ENCODE measurements around the gene MAU2.

DNA sequence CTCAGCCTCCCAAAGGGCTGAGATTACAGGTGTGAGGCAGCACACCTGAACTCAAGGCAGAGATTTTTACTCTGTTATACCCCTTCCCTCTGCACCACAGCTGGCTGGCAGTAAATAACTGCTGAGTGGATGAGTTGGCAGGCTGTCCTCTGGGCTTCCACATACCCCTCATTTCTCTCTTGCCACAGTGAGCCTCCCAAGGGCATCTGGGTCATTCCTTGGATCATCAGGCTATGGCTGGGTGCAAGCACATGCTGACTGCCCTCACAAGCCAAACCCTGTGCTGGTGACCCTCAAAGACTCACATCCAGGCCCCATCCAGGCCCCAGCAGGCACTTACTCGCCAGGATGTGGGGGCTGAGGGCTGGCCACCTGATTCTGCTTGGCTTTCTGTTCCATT lies 4.5 kb upstream of the MAU2 start:
- TF ChIP-seq, protein P1, sequence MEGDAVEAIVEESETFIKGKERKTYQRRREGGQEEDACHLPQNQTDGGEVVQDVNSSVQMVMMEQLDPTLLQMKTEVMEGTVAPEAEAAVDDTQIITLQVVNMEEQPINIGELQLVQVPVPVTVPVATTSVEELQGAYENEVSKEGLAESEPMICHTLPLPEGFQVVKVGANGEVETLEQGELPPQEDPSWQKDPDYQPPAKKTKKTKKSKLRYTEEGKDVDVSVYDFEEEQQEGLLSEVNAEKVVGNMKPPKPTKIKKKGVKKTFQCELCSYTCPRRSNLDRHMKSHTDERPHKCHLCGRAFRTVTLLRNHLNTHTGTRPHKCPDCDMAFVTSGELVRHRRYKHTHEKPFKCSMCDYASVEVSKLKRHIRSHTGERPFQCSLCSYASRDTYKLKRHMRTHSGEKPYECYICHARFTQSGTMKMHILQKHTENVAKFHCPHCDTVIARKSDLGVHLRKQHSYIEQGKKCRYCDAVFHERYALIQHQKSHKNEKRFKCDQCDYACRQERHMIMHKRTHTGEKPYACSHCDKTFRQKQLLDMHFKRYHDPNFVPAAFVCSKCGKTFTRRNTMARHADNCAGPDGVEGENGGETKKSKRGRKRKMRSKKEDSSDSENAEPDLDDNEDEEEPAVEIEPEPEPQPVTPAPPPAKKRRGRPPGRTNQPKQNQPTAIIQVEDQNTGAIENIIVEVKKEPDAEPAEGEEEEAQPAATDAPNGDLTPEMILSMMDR (conservative IDR thresholded peaks at IDR 0.05; ENCODE audit: low read depth in 2 of 2): no peak
- TF ChIP-seq CREB1 (CRISPR knock-in tag; IDR thresholded peaks at IDR 0.05; ENCODE audit: low read depth) (no peak), EZH2 (IDR thresholded peaks at IDR 0.05; ENCODE audit: low read depth, unreplicated experiment) (no peak), POLR2AphosphoS5 (IDR thresholded peaks at IDR 0.05; ENCODE audit: low read depth) (no peak), ZNF331 (CRISPR knock-in tag; IDR thresholded peaks at IDR 0.05; ENCODE audit: low read depth) (no peak), NANOG (IDR thresholded peaks at IDR 0.05; ENCODE audit: borderline replicate concordance) (no peak), EZH2phosphoT487 (IDR thresholded peaks at IDR 0.05; ENCODE audit: unreplicated experiment) (no peak), JUNB (IDR thresholded peaks at IDR 0.05; ENCODE audit: unreplicated experiment) (no peak), ZNF114 (CRISPR knock-in tag; IDR thresholded peaks at IDR 0.05) (no peak)
- TF ChIP-seq, protein P2, sequence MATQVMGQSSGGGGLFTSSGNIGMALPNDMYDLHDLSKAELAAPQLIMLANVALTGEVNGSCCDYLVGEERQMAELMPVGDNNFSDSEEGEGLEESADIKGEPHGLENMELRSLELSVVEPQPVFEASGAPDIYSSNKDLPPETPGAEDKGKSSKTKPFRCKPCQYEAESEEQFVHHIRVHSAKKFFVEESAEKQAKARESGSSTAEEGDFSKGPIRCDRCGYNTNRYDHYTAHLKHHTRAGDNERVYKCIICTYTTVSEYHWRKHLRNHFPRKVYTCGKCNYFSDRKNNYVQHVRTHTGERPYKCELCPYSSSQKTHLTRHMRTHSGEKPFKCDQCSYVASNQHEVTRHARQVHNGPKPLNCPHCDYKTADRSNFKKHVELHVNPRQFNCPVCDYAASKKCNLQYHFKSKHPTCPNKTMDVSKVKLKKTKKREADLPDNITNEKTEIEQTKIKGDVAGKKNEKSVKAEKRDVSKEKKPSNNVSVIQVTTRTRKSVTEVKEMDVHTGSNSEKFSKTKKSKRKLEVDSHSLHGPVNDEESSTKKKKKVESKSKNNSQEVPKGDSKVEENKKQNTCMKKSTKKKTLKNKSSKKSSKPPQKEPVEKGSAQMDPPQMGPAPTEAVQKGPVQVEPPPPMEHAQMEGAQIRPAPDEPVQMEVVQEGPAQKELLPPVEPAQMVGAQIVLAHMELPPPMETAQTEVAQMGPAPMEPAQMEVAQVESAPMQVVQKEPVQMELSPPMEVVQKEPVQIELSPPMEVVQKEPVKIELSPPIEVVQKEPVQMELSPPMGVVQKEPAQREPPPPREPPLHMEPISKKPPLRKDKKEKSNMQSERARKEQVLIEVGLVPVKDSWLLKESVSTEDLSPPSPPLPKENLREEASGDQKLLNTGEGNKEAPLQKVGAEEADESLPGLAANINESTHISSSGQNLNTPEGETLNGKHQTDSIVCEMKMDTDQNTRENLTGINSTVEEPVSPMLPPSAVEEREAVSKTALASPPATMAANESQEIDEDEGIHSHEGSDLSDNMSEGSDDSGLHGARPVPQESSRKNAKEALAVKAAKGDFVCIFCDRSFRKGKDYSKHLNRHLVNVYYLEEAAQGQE (IDR thresholded peaks at IDR 0.05; ENCODE audit: unreplicated experiment): no peak
- TF ChIP-seq, protein P3, sequence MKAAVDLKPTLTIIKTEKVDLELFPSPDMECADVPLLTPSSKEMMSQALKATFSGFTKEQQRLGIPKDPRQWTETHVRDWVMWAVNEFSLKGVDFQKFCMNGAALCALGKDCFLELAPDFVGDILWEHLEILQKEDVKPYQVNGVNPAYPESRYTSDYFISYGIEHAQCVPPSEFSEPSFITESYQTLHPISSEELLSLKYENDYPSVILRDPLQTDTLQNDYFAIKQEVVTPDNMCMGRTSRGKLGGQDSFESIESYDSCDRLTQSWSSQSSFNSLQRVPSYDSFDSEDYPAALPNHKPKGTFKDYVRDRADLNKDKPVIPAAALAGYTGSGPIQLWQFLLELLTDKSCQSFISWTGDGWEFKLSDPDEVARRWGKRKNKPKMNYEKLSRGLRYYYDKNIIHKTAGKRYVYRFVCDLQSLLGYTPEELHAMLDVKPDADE (IDR thresholded peaks at IDR 0.05): no peak
